Lower leg skin (tissue), 3 donors: ENCODE results near the gene ACP4.

Source experiments
- POLR2A ChIP-seq, 2 donors: fragments of 450-650 bp; IDR thresholded peaks; one replicate each; pipeline ENCODE4 v1.6.1; 2016 to 2017; ENCODE audit warnings: antibody characterized with exemption in 2 of 2, mild to moderate bottlenecking in 1 of 2, moderate library complexity in 1 of 2
- TF ChIP-seq, protein P1 (sequence below), 3 donors: fragments of 450-650 bp; IDR thresholded peaks; one replicate each; pipeline ENCODE4 v1.5.1; 2016; ENCODE audit warnings: antibody characterized with exemption in 3 of 3, mild to moderate bottlenecking in 3 of 3, moderate library complexity in 2 of 3

GRCh38 chr19:50792272-50793250, 2.3 kb downstream of the ACP4 start:
- TF ChIP-seq POLR2A (IDR thresholded peaks at IDR 0.05) = no peak
- TF ChIP-seq, protein P1, sequence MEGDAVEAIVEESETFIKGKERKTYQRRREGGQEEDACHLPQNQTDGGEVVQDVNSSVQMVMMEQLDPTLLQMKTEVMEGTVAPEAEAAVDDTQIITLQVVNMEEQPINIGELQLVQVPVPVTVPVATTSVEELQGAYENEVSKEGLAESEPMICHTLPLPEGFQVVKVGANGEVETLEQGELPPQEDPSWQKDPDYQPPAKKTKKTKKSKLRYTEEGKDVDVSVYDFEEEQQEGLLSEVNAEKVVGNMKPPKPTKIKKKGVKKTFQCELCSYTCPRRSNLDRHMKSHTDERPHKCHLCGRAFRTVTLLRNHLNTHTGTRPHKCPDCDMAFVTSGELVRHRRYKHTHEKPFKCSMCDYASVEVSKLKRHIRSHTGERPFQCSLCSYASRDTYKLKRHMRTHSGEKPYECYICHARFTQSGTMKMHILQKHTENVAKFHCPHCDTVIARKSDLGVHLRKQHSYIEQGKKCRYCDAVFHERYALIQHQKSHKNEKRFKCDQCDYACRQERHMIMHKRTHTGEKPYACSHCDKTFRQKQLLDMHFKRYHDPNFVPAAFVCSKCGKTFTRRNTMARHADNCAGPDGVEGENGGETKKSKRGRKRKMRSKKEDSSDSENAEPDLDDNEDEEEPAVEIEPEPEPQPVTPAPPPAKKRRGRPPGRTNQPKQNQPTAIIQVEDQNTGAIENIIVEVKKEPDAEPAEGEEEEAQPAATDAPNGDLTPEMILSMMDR (IDR thresholded peaks at IDR 0.05) = no peak
